Mucosa of descending colon (tissue), 3 donors: ENCODE results near the gene G6PC3. TPM values are rescaled to one million over a fixed set of nuclear protein-coding genes. Genes with fewer than 3 reads are reported as not detected.
A peak's percentile ranks its signal among the peaks of the same experiment; 100 is the strongest.

Experiments
- ATAC-seq: fragments of 200-7000 bp; cut with Tn5 transposase; one replicate; pipeline ENCODE4 v1.9.1; 2020; ENCODE audit warnings: mild to moderate bottlenecking, moderate library complexity
- DNase-seq, 3 donors: peaks; one replicate each; pipeline ENCODE4 v3.0.0-alpha.2; 2020
- H3K36me3 ChIP-seq: fragments of 200-600 bp; one replicate; pipeline ENCODE4 v1.8.0; 2021; ENCODE audit warnings: low read depth, mild to moderate bottlenecking
- H3K4me1 ChIP-seq: fragments of 200-600 bp; one replicate; pipeline ENCODE4 v1.8.0; 2021; ENCODE audit warnings: low read depth, mild to moderate bottlenecking
- H3K4me3 ChIP-seq: fragments of 200-600 bp; one replicate; pipeline ENCODE4 v1.8.0; 2021; ENCODE audit warnings: mild to moderate bottlenecking
- H3K9me3 ChIP-seq: fragments of 200-600 bp; one replicate; pipeline ENCODE4 v1.8.0; 2021; ENCODE audit warnings: mild to moderate bottlenecking
- CTCF ChIP-seq: fragments of 200-600 bp; IDR thresholded peaks from one replicate; pipeline ENCODE4 v1.8.0; 2022; ENCODE audit warnings: antibody characterized with exemption, mild to moderate bottlenecking
- intact Hi-C, 2 donors: fragments of 100-400 bp; cut with DNase I in 1 of 2; cut with micrococcal nuclease in 1 of 2; formaldehyde crosslinking; loops; one replicate each; pipeline versions ENCODE4 v1.11.0 to v1.11.1; 2022; cut with DNase I, micrococcal nuclease
- total RNA-seq, 3 donors: library from RNA; stranded (reverse); fragmentation: NEBNext Ultra II Directional in 2 of 3; extraction: Animal tissue kit (Norgen Biotek cat#: 25700) in 2 of 3; gene quantifications; one replicate each; pipeline versions ENCODE4 v1.2.1 to v1.2.4, GENCODE V29; 2021 to 2023
- donor health status: DM: no; HTN: no; CAD: no; lungs with moderate emphysema.
- donor health status: DM: no; HTN: no; CAD: no.
- donor health status: DM: no; HTN: yes; CAD: no.

Gene G6PC3
- total RNA-seq, 3 donors from 2014 or later = 29.5 to 48.1 (median 30.0) TPM

- no peak overlapping the region for H3K4me3 ChIP-seq
- TF ChIP-seq CTCF = no peak
- H3K9me3 ChIP-seq = no peaks in the 10 kb centered on the region
- H3K36me3 ChIP-seq = no peaks in the 10 kb centered on the region
- intact Hi-C loops = loop anchor here in 1 of 2 donors (5.0 kb wide), 1 partner anchor 37 kb away; the partner anchor contains the start of gene G6PC3
- ATAC-seq (no peak), DNase-seq (no peak)
- peaks cover 37% of the 10 kb centered on the region for H3K4me1 ChIP-seq
Measured at GRCh38 chr17:44109312-44109630, 38.7 kb downstream of the G6PC3 start.

GRCh38 chr17:44110011-44110686 is 39.6 kb downstream of the G6PC3 start:
- TF ChIP-seq CTCF = no peak
- H3K9me3 ChIP-seq = no peaks in the 10 kb centered on the region
- intact Hi-C loops = no loop called here
- H3K36me3 ChIP-seq = no peaks in the 10 kb centered on the region
- H3K4me3 ChIP-seq = no peak overlapping the region
- H3K4me1 ChIP-seq = peaks cover 37% of the 10 kb centered on the region
- no peak for DNase-seq
- ATAC-seq = no peak

GRCh38 chr17:44110823-44111633 is 40.5 kb downstream of the G6PC3 start:
- peaks cover 37% of the 10 kb centered on the region for H3K4me1 ChIP-seq
- TF ChIP-seq CTCF = no peak
- intact Hi-C loops = no loop called here
- H3K4me3 ChIP-seq = no peak overlapping the region
- ATAC-seq (peak; percentile 92), DNase-seq (peak; percentile 97 to 99 (median 98))
- H3K9me3 ChIP-seq = no peaks in the 10 kb centered on the region
- H3K36me3 ChIP-seq = no peaks in the 10 kb centered on the region

DNA sequence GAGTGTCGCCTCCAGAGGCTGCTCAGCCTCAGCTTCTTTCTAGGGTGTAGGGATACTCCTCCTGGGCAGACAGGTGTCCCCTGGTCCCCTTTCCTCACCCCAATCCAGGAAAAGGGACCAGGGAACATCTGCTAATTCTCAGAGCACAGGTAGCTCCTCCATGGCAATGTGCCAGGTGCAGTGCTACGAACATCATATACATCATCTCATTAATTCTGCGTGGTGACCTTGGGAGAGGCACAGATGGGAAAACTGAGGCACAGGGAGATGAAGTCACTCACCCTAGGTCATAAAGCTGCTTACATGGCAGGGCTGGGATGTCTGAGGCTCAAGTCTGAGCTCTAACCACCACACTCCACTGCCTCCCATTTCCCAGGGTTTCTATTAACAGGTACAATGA is 41.2 kb downstream of the G6PC3 start:
- no peak for ATAC-seq
- intact Hi-C loops = no loop called here

More for the DNA sequence above, 41.2 kb downstream of the G6PC3 start:
- no peak overlapping the region for H3K4me3 ChIP-seq
- H3K4me1 ChIP-seq = peaks cover 37% of the 10 kb centered on the region
- no peak for TF ChIP-seq CTCF
- no peaks in the 10 kb centered on the region for H3K36me3 ChIP-seq
- DNase-seq = no peak
- no peaks in the 10 kb centered on the region for H3K9me3 ChIP-seq
